ENCODE measurements around the gene HOXA5.

Gene HOXA5

GRCh38 chr7:27182285-27182841 is 38.9 kb upstream of the HOXA5 start:
- no peak for DNase-seq

DNA sequence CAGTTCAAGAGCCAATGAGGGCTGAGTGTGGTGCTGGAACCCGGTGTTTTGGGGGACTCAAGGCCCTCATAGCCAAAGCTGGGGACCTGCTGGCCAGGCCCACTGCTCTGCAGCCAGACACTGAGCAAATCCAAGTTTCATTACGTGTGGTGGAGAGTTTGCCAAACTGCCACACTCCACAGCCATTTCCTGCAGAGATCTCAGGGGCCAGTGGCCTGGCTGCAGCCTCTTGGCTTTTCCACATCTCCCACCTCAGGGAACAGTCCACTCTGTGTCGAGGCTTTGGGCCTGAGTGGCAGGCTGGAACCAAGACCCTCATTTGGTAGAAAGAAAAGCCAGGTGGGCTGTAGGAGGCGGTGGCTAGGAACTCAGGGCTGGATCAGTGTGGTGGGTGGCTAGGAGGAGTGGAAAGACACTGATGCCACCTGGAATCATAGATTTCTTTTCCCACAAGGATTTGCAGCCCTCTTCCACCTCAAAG is 38.4 kb upstream of the HOXA5 start:
- no peak for DNase-seq

DNA sequence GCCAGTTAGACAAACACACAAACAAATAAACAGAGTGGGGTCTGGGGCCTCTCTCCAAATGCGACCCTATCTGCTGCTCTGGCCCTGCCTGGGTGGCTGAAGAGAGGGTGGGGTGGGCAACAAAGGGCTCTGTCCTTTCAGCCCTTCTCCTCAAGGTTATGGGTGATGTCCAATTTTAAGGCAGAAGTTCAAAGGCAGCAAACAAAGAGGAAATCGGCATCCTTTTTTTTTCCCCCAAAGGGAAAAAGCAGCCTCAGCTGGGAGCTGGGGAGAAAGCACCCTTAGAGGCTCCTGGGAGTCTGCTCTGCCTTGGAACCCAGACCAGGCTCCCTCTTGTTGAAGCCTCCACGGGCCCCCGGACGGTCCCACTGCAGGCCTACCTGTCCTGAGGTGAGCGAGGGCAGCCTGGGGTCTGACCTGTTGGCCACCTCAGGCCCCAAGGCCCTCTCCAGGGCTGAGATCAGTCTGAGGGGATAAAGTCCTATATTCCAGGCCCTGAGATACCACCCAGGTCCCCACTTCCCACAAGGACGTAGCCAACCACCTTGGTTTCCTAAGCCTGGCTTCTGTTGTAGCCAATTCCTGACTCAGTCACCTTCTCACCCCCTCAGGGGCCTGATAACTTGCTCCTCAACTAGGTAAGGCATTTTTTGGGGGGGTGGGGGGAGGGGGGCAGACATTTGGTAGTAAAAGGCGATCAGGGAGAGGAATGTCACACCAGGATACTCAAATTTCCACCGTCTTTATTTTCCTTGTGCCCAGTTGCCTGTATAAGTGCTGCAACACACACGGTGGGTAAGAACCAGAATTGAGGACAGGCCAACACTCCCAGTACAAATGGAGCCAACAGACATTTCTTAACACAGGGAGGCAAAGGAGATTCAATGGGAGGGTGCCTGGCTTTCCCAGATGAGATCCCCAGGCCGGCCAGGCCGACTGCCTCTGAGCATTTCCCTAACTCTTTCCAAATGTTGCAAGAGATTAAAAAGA is 37.2 kb upstream of the HOXA5 start:
- DNase-seq = no peak

DNA sequence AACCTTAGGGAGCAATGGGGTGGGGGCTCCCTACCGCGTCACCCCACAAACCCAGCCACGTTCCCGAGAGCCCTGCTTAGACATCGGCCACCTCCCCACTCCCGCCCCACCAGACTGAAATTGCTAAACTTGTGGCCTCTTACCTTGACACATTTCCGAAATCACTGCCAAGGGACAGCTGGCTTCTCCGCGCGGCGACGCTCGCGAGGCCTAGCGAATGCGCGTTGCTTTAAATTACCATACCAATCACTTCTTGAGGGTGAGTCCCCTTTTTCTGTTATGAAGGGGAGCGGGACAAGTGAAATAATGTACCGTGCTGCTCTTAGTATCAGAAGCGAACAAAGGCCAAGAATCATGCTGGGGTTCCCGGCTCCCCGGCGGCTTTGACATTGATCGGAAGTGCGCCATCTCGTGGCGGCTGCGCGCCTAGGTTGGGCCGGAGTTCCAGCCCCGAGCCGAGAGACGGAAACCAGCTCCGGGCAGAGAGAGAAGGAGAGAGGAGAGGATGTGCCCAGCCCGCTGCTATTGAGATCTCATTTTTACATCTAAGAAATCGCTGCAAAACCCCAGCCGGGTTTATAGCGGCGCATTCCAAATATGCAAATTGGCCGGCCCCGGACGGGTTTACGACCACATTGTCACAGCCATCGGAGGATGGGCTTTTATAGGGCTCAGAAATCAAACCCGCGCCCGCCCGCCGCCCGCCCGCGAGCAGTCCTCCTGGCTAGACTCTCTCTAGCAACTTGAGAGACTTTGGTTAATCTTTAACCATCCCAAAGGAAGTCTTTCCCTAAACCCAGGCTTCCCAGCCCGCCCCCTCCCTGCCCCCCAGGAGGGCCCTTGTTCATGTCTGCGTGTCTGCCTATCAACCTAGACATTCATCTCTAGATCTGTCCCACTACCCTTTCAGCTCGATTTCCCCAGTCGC is 36.3 kb upstream of the HOXA5 start:
- DNase-seq = no peak

DNA sequence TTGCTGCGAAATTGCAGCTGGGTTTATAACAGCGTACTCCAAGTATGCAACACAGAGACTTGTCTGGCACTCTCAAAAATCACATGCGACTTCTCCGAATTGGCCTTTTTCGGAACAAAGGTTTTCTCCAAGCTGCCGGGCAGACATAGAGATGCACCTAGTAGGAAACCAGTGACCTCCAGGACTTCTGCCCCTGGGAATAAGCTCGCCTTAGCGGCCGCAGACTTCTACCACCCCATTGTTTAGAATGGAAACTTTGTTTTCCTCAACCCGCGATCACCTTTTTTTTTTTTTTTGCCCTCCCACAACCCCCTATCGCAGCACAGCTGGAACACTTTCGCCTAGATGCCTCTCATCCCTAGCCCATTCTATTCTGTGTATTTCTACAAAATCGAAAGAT is 35.5 kb upstream of the HOXA5 start:
- DNase-seq = no peak

- DNase-seq = no peak
Observed at GRCh38 chr7:27178366-27178765, 34.9 kb upstream of the HOXA5 start.

DNA sequence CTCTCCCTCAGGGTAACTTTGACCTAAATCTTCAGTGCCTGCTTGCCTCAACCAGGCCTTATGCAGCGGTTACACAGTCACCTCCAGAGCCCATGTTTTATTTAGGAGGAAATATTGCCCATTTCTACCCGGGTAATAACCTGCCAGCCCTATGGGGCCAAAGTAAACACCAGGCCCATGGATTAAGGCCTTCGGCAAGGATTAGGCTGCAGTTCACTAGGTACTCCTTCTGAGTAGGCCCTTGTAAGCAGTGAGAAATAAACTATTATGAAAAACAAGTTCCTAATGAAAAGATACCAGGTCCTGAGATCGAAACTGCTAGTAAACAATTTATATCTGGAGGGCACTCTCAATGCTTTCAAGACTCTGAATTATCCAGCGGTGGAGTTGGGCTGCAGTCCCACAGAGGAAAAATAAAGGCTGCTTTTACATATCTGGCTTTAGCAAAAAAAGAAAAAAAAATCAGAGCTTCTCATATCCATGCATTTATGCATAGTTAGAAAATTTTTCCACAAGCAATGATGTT is 34.4 kb upstream of the HOXA5 start:
- no peak for DNase-seq

- no peak for DNase-seq
Observed at GRCh38 chr7:27176962-27177794, 33.7 kb upstream of the HOXA5 start.

DNA sequence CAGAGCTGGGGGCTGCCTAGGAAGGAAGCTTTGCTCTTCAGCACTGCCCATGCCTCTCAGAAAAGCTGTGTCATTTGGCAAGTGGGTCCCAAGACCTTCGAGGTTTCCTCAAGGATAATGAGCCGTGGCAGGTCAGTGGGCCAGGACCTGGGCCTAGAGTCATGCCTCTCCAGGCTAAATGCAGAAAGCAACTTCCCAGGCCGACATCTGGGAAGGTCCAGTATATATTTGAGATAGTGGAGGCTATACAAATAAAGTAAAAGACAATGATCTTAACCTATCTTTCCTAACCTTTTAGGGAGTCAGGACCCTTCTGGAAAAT is 33.0 kb upstream of the HOXA5 start:
- DNase-seq = no peak

DNA sequence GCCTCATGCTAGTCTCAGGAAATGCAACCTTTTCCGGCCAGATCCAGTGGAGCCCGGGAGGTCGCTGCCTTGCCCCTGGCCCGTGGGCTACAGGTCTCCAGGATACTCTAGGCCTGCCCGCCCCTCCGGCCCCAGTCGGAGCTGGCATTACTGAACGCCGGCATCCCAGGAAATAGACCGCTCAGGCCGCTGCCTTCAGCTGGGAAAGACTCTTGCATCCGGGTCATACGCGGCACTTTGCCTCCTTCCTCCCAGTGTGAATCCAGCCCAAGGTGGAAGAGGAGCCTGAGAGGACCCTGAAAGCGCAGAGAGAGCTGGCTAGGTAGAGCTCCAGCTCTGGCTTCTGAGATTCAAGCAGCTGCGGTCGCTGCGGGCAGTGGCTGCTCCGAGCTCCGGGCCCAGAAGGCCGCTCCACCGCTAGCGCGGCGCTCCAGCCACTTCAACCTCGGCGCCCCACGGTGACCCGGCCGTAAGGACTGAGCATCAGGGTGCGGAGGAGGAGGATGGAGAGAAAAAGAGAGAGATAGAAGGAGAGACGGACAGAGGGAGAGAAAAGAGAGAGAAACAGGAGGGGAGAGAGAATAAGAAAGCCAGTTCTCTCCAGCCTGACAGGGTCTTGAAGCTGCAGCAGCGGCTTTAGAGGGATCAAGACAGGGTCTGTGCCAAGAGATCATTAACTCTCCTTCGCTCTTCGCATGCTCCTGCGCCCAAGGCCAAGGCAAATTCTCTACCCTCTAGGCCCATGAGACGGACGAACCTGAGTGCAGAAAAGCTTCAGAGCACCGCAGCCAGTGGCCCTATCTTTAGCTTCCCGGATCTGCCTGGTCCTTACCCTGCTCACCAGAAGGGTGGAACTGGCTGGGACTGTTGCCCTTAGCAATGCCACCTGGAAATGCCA is 32.4 kb upstream of the HOXA5 start:
- DNase-seq = no peak

DNA sequence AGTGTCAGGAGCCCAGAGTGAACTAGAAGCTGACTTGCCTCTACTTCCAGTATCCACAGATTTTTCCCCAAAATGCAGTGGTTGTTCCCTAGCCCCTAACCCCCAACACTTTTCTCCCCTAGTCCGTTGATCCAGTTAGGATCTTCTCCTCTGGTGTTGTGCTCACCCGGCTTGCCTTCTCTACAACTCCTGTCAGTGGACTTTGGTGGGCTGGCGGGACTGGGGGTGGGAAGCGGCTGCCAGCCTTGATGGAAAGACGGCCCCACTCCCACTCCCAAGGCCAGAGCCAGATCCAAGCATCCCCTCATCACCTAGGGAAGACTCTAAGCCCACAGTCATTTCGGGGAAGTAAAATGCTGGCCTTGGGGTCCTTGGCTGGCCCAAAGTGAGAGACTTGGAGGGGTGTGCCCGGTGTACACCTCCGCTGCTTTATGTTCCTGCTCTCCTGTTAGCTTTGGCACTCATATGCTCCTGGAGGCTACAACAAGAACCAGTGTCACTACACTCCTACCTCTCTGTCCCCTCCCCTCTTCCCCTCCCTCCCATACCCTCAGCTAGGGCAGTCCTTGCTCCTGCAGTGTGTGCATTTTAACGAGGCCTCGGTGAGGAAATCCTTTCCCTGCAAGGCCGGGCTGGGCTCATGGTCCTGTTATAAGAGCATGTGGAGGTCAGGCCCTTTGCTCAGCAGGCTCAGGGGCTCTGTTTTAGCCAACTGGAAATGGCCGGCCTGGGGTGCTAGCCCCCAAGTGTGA is 31.6 kb upstream of the HOXA5 start:
- DNase-seq = no peak

DNA sequence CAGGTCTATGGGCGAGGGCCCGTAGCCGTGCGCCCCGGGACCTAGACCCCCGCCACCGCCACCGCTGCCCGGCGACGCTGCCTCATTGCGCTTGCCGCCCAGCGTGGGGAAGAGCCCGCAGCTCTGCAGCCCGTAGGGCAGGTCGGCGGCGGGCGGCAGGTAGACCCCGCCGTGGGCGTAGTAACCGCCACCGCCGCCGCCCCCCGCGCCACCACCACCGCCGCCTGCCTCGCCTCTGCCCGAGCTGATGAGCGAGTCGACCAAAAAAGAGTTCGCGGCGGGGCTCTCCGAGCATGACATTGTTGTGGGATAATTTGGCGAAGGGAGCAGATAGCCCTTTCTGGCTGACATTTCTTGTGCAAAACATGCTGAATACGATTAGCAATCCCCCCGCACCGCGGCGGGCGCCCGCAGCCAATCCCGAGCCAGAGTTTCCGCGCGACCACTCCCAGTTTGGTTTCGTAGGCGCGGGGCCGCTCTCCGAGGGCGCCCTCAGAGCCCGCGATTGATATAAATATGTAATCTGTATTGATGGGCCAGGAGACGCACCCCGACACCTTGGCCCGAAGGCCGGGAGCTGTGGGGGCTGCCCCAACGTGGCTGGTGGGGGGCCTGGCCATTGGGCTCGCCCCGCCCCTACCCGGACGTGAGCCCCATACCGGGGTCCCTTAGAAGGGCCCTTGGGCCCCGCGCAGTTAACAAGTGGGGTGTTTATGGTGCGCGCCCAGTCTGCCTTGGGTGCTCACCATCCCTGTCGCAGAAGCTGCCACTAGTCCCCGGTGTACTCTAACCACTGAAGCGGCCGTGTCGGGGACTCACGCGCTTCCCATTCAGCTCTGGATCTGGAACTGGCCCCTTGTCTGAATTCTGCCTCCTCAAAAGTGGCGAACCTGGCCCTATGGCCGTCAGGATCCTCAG is 30.7 kb upstream of the HOXA5 start, which contains the start of gene HOXA10:
Gene HOXA10, minus strand, starts transcription at position 365 of the 918 bp plus-strand sequence. Its CDS starts 14 bp downstream, at position 351.
- no peak for DNase-seq

DNA sequence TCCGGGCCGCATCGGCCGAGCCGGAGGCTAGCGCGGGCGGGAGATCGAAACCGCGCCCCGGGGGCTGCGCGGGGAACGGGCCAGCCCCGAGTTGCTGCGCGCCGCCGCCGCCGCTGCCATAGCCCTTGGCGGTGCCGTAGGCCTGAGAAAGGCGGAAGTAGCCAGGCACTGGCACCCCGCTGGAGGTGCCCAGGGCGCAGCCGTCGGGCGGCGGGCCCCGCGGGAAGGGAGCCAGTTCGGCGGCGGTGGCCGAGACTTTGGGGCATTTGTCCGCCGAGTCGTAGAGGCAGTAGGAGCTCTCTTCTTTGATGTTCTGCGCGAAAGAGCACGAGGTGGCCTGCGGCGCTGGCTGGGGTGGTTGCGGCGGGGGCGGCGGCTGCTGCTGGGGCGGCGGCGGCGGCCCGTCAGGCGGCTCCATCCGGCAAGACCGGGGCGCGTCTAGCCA is 30.1 kb upstream of the HOXA5 start:
- DNase-seq = no peak

GRCh38 chr7:27172823-27173510 is 29.5 kb upstream of the HOXA5 start:
- DNase-seq = no peak

- DNase-seq = no peak
Observed at GRCh38 chr7:27172315-27172774, 28.9 kb upstream of the HOXA5 start.

DNA sequence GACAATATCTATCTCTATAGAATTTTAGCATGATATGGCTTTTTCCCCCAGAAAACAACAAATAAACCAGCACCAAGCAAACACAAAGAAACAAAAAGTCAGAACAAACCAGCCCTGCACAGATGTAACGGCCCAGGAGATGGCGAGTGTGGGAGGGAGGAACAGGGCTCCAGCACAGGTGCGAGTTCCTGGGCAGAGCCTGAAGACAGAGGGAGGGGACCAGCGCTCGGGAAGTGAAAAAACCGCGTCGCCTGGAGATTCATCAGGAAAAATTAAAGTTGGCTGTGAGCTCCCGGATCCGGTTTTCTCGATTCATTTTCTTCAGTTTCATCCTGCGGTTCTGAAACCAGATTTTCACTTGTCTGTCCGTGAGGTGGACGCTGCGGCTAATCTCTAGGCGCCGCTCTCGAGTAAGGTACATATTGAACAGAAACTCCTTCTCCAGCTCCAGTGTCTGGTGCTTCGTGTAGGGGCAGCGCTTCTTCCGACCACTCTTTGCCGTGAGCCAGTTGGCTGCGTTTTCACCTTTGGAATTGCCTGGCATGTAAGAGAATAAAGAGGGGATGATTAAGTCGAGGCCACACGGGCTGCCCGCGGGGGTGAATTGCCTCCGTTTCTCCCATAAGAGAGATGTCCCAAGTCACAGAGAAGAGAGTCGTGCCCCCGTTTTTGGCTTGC is 28.3 kb upstream of the HOXA5 start:
- DNase-seq = no peak

GRCh38 chr7:27171325-27171636 is 27.8 kb upstream of the HOXA5 start:
- DNase-seq = no peak

All from NCI-H2227 treated with DMSO at 0.1 percent for 48 hours (cell line).